Calu3 (cell line): ENCODE measurements around the gene PWP2. TPM values are rescaled to one million over a fixed set of nuclear protein-coding genes. Genes with fewer than 3 reads are reported as not detected.
A peak's percentile ranks its signal among the peaks of the same experiment; 100 is the strongest.
"Not testable (repeated sequence)": the region's sequence is repeated elsewhere in the genome, so short reads cannot be mapped to it uniquely, and the experiment has no call there.

Source experiments
- BruUV-seq: library from RNA; stranded (reverse); fragments of 400-500 nt; replicated peaks from 2 replicates; lab custom pipeline; 2021; lab: Mats Ljungman, UMichigan
- CTCF ChIA-PET: fragments of 300-600 bp; sonication (Branson Sonifier 250); formaldehyde crosslinking; loops from one replicate; lab custom pipeline; 2022; ENCODE audit warnings: antibody characterized with exemption; lab: Charles Lee
- DNase-seq: peaks from one replicate; pipeline ENCODE4 v3.0.0; 2022
- H3K27ac Mint-ChIP-seq: one replicate; pipeline ENCODE4 v1.8.0; 2022; ENCODE audit warnings: mixed read lengths; ENCODE audit not compliant: unreplicated experiment
- H3K27me3 Mint-ChIP-seq: one replicate; pipeline ENCODE4 v1.8.0; 2022; ENCODE audit warnings: mixed read lengths; ENCODE audit not compliant: unreplicated experiment
- H3K36me3 Mint-ChIP-seq: one replicate; pipeline ENCODE4 v1.8.0; 2022; ENCODE audit warnings: mild to moderate bottlenecking, moderate library complexity, mixed read lengths; ENCODE audit not compliant: insufficient read depth, unreplicated experiment
- H3K4me1 Mint-ChIP-seq: one replicate; pipeline ENCODE4 v1.8.0; 2022; ENCODE audit warnings: mild to moderate bottlenecking, low read depth, mixed read lengths; ENCODE audit not compliant: unreplicated experiment
- H3K4me3 Mint-ChIP-seq: one replicate; pipeline ENCODE4 v1.8.0; 2022; ENCODE audit warnings: mild to moderate bottlenecking, low read depth, moderate library complexity, mixed read lengths; ENCODE audit not compliant: unreplicated experiment
- H3K9me3 Mint-ChIP-seq: one replicate; pipeline ENCODE4 v1.8.0; 2022; ENCODE audit warnings: low read depth, mixed read lengths; ENCODE audit not compliant: unreplicated experiment
- intact Hi-C: fragments of 100-400 bp; cut with micrococcal nuclease; formaldehyde crosslinking; loops from one replicate; pipeline ENCODE4 v1.10.0; 2022; ENCODE audit not compliant: unreplicated experiment
- total RNA-seq: library from RNA; stranded (reverse); gene quantifications from 2 replicates; pipeline ENCODE4 v1.2.3, GENCODE V29; 2022

Gene PWP2
- total RNA-seq, 1 experiment from 2014 or later: 18.1 TPM

DNA sequence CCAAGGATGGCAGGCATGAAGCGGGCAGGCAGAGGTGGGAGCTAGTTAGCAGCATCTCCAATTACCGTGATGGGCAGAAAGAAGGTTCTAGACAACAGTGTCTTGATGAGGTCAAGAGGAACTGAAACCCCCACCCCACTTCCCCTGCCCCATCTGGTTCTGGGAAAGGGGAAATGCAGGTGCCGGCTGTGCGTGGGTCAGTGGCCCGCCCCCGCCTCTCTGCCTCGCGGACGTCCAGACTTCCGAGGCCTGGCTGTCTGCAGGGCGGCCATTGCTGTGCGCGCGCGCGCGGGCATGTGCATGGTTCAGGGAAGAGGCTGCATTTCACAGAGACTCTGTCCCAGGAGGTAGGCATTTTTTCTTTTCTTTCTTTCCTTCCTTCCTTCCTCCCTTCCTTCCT lies 68.0 kb downstream of the PWP2 start:
- intact Hi-C loops, H3K4me1 Mint-ChIP-seq, H3K36me3 Mint-ChIP-seq, BruUV-seq, H3K9me3 Mint-ChIP-seq, H3K27me3 Mint-ChIP-seq, CTCF ChIA-PET, DNase-seq, H3K4me3 Mint-ChIP-seq, H3K27ac Mint-ChIP-seq: not testable (repeated sequence)

GRCh38 chr21:44176127-44176526 lies 68.9 kb downstream of the PWP2 start:
- CTCF ChIA-PET: not testable (repeated sequence)

More at GRCh38 chr21:44176127-44176526, 68.9 kb downstream of the PWP2 start:
- H3K4me3 Mint-ChIP-seq, H3K36me3 Mint-ChIP-seq, H3K27me3 Mint-ChIP-seq, H3K27ac Mint-ChIP-seq, intact Hi-C loops, BruUV-seq, H3K4me1 Mint-ChIP-seq, H3K9me3 Mint-ChIP-seq: not testable (repeated sequence)
- DNase-seq: peak; percentile 29

Other genes with a start within 250 kb of the PWP2 start
- 61.2 and 64.1 TPM in 2 replicates for gene AGPAT3, start 242.2 kb upstream of the PWP2 start, total RNA-seq
- 28.8 and 37.1 TPM in 2 replicates for gene TRAPPC10, start 95.1 kb upstream of the PWP2 start, total RNA-seq
- 23.9 and 24.6 TPM in 2 replicates for gene GATD3, start 26.3 kb downstream of the PWP2 start, total RNA-seq
- 3.4 and 5.6 TPM in 2 replicates for gene ICOSLG, start 133.5 kb downstream of the PWP2 start, total RNA-seq
- gene DNMT3L, start 154.5 kb downstream of the PWP2 start, total RNA-seq: not detected in 2 replicates
- not detected in 2 replicates for gene AIRE, start 178.5 kb downstream of the PWP2 start, total RNA-seq
- 78.9 and 92.8 TPM in 2 replicates for gene PFKL, start 192.7 kb downstream of the PWP2 start, total RNA-seq
- 7.5 and 8.6 TPM in 2 replicates for gene CFAP410, start 232.0 kb downstream of the PWP2 start, total RNA-seq
- not detected in 2 replicates for gene TRPM2, start 246.2 kb downstream of the PWP2 start, total RNA-seq